AG04449 (cell line): Measurements from ENCODE around the gene CD4.

Experiments
- CTCF ChIA-PET: fragments of 350-600 bp; formaldehyde crosslinking; extraction: SDS; loops from one replicate; lab custom pipeline; 2021; ENCODE audit warnings: antibody characterized with exemption; lab: Yijun Ruan, JAX
- POLR2A ChIA-PET: fragments of 400-600, 350-600 bp; formaldehyde crosslinking; extraction: SDS; loops from one replicate; lab custom pipeline; 2020; ENCODE audit warnings: antibody characterized with exemption, inconsistent platforms; lab: Yijun Ruan, JAX
- DNase-seq: peaks from one replicate; pipeline ENCODE4 v3.0.0-alpha.2; 2010; ENCODE audit warnings: low read depth, low spot score
- H3K4me3 ChIP-seq: 2 replicates; pipeline ENCODE4 v1.5.1; 2011; ENCODE audit warnings: low read depth, mild to moderate bottlenecking, control low read depth, low read length
- TF ChIP-seq, protein P1 (sequence below): IDR thresholded peaks from one replicate; pipeline ENCODE4 v1.5.1; 2011; ENCODE audit warnings: mild to moderate bottlenecking, moderate library complexity, low read length, control low read depth, inconsistent platforms; ENCODE audit not compliant: insufficient read depth; ENCODE audit errors: missing control alignments

The CD4 gene

DNA sequence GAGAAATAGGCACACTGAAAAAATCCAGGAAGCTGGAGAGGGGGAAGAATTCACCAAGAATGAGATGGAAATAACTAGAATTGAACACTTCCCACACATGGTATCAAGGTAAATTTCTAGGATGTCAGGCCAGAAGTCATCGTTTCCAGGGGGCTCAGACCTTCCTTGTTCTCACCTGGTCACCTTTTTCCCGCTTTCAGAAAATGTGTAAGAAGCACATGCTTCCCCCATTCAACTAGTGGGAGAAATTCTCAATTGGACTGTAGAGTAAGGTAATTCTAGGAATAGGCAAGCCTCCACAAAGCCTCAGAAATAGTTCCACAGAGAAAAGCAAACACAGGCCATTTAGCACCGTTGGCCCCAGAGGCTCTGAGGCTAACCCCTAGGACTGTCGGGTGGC, 25.9 kb upstream of the CD4 start:
- peak overlapping the region; percentile 16 for H3K4me3 ChIP-seq
- POLR2A ChIA-PET = interaction anchor here (0.6 to 1.1 kb wide), 3 partner anchors 10 to 104 kb away, joined by 3 to 5 read pairs (median 3); partner anchors contain the start of genes MLF2 and TPI1
- TF ChIP-seq, protein P1, sequence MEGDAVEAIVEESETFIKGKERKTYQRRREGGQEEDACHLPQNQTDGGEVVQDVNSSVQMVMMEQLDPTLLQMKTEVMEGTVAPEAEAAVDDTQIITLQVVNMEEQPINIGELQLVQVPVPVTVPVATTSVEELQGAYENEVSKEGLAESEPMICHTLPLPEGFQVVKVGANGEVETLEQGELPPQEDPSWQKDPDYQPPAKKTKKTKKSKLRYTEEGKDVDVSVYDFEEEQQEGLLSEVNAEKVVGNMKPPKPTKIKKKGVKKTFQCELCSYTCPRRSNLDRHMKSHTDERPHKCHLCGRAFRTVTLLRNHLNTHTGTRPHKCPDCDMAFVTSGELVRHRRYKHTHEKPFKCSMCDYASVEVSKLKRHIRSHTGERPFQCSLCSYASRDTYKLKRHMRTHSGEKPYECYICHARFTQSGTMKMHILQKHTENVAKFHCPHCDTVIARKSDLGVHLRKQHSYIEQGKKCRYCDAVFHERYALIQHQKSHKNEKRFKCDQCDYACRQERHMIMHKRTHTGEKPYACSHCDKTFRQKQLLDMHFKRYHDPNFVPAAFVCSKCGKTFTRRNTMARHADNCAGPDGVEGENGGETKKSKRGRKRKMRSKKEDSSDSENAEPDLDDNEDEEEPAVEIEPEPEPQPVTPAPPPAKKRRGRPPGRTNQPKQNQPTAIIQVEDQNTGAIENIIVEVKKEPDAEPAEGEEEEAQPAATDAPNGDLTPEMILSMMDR = no peak
- no peak for DNase-seq
- CTCF ChIA-PET = interaction anchor here (1.0 to 4.8 kb wide), 4 partner anchors 10 to 62 kb away, joined by 3 to 78 read pairs (median 9); partner anchors contain the start of gene MLF2

DNA sequence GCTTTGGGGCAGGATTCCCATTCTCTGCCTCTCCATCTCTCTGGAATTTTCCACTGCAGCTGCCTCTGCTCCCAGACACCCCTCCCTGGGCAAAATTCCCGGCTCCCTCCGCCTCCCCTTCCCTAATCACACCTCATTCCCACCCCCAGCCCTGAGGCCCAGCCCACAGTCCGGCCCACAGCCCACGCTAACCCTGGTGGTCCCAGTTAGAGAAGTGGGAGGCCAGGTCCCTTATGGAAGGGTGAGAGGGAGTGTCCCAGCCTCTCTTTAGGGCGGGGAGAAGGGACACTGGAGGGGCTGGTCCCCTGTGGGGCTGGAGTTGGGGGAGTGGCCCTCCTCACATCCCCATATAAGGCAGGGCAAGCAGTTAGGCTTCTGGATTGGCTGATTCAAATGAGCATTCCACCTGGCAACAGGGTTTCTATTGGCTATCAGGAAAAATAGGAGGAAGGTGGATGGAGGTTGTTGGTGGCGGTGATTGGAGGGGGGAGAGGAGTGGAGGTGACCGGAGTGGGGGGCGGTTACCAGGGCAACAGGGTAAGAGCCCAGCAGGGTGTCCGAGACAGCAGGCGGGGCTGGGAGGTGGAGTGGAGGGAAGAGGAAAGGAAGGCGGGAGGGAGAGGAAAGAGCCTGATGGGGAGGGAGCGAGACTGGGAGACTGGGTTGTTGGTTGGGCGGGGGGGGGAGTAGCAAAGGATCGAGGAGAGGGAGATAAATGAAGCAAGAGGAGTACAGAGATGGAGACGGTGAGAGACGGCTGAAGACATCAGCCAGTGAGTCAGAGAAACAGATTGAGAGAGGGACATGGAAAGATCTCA, 25.1 kb upstream of the CD4 start:
- ChIA-PET CTCF (interaction anchor here (1.0 to 8.7 kb wide), 7 partner anchors 11 to 61 kb away, joined by 3 to 222 read pairs (median 51); partner anchors contain the start of gene MLF2), POLR2A (interaction anchor here (0.6 to 3.2 kb wide), 5 partner anchors 11 to 103 kb away, joined by 3 to 78 read pairs (median 5); partner anchors contain the start of genes CDCA3, MLF2, TPI1 and USP5)
- TF ChIP-seq, protein P1 = no peak
- peak; percentile 97 for DNase-seq
- H3K4me3 ChIP-seq = peak overlapping the region; percentile 16

DNA sequence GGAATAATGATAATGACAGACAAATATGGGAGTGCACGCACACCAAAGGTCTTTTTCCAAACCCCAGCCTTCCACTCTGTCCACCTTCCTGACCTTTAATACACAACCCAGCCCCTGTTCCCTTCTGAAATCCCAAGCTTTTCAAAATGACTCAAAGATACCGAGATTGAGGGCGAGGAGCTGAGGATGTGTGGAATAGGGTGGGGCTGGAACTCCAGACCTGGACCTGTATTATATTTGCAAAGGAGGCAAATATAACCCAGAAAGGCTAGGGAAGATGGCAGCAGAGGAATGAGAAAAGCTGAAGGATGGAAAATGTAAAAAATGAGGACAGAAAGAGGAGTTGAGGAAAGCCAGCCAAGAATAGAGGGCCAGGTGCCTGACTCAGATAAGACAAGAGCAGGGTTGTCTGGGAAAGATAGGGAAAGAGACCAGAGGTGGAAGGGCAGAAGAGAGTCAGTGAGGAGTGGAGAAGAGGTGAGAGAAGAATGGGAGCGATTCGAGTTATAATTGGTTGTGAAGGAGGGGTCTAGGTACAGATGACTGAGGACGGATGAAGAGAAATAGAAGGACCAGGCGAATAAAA, 24.2 kb upstream of the CD4 start:
- CTCF ChIA-PET = interaction anchor here (1.5 to 8.7 kb wide), 8 partner anchors 14 to 144 kb away, joined by 3 to 222 read pairs (median 9); partner anchors contain the start of gene MLF2
- peak overlapping the region; percentile 93 for H3K4me3 ChIP-seq
- DNase-seq = no peak
- POLR2A ChIA-PET = interaction anchor here (1.1 to 3.2 kb wide), 4 partner anchors 12 to 178 kb away, joined by 3 to 78 read pairs (median 11); partner anchors contain the start of genes CDCA3, MLF2 and USP5
- TF ChIP-seq, protein P1 = no peak

DNA sequence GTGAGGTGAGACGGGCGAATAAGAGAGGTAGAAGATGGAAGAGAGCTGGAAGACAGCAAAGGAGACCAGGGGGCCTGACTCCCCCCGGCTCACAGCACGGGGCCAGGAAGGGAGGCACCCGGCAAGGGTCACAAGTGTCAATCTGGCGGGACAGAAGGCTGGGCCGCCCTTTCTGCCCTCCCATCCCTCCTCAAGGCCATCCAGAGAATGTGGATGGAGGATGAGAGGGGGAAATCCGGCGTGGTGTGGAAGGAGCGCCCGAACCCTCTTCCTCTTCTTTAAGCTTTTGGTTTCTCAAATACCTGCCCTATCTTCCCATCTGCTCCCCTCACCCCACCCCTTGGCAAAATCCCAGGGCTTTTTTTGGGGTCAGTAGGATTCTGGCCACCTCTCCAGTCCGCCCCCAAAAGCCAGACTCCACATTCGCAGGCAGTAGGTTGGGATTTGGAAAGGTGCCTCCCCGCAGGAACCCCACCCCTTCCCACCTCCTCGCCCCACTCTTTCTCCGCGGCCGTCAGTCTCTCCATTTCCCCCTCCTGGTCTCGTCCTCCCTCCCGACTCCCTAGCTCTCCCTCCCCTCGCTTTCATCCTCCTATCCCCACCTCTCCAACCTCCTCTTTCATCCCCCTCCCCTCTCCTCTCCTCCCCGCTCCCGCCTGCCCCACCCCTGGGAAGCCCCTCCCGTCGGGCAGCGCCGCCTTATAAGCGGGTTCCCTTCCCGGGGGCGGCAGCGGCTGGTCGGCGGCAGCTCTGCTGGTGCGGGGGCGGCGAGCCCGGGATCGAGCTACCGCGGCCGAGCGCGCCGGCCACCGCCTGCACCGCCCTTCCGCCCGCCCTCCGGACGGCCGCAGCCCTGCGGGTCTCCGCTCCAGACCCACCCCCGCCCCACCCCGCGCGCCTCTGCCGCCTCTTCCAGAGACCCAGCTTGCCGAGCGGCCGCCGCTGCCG, 23.4 kb upstream of the CD4 start, which contains the start of gene PTMS:
TSS of gene PTMS (plus strand) at position 730 of the 948 bp plus-strand sequence. CDS start 343 bp downstream, outside the sequence.
- TF ChIP-seq, protein P1 = no peak
- POLR2A ChIA-PET = interaction anchor here (0.6 to 3.2 kb wide), 19 partner anchors 8 to 310 kb away, joined by 3 to 78 read pairs (median 5); partner anchors contain the start of genes CDCA3, COPS7A, GPR162 and MLF2
- CTCF ChIA-PET = interaction anchor here (0.6 to 8.7 kb wide), 32 partner anchors 8 to 207 kb away, joined by 3 to 222 read pairs (median 4); partner anchors contain the start of genes CD4, CDCA3, COPS7A and MLF2
- no peak for DNase-seq
- peak within 1 kb of the TSS; percentile 93 for H3K4me3 ChIP-seq

DNA sequence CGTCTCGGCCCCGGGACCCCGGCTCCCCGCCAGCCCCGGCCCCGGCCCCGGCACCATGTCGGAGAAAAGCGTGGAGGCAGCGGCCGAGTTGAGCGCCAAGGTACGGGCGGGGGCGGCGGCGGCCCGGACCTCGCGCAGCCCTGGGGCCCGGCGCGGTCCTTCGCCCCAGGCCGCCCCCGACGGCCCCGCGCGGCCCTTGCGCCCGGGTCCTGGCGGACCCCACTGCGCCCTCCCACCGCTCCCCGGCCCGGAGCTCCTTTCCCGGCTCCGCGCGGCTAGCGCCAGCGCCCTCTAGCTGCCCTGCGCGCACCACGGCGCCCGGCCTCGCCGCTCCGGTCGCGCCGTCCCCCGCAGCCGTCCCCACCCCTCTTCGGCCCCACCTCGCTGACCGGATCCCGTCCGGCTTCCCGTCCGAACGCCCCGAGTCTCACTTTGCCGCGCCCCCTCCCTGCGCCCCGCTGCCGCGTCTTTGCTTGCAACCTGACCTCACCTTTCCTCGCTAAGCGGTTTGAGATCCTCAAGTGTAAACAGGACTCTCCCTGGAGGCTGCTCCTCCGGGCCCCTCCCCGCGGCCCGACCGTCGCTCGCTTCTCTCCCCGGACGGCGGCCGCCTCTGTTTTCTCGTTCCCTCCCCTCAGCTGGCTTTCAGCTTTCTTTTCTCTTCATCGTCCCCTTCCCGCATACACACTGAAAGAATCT, 22.5 kb upstream of the CD4 start:
- DNase-seq = no peak
- ChIA-PET CTCF (interaction anchor here (0.7 to 8.7 kb wide), 35 partner anchors 9 to 207 kb away, joined by 3 to 222 read pairs (median 4); partner anchors contain the start of genes CDCA3, COPS7A and MLF2), POLR2A (interaction anchor here (0.6 to 3.2 kb wide), 18 partner anchors 11 to 297 kb away, joined by 3 to 78 read pairs (median 5); partner anchors contain the start of genes CDCA3, COPS7A, GPR162 and MLF2)
- TF ChIP-seq, protein P1 = peak; percentile 64
- peak overlapping the region; percentile 93 for H3K4me3 ChIP-seq
